ENCODE data around the gene RECQL.

GRCh38 chr12:21451529-21451928 is 49.9 kb downstream of the RECQL start:
- TF ChIP-seq CTCF (IDR thresholded peaks at IDR 0.05; ENCODE audit: low read length), result peak; percentile 28; the same call in 1 of the 2 replicates
- no peak for TF ChIP-seq EZH2 (IDR thresholded peaks at IDR 0.05; ENCODE audit: borderline replicate concordance, low read length)
